MM.1S (cell line): ENCODE measurements around the gene SPOCD1.

Experiments used
- CTCF ChIP-seq: fragments of 300-600 bp; sonication (generic); IDR thresholded peaks from 2 replicates; pipeline ENCODE4 v1.5.1; 2016; ENCODE audit warnings: antibody characterized with exemption, low read length, mixed read lengths
- EZH2 ChIP-seq: fragments of 300-600 bp; sonication (generic); optimal IDR thresholded peaks from 2 replicates; pipeline ENCODE3; 2017; ENCODE audit warnings: low read depth, mild to moderate bottlenecking, antibody characterized with exemption, low read length, mixed read lengths
- EZH2phosphoT487 ChIP-seq: fragments of 300-600 bp; sonication (generic); IDR thresholded peaks from 2 replicates; pipeline ENCODE4 v1.6.1; 2018; ENCODE audit warnings: antibody characterized with exemption, low read length

- TF ChIP-seq CTCF (no peak), EZH2 (no peak), EZH2phosphoT487 (no peak)
Measured at GRCh38 chr1:31786366-31787060, 29.3 kb downstream of the SPOCD1 start.
